ENCODE results near the gene ADRM1.

ADRM1 gene

GRCh38 chr20:62337558-62338293, 34.9 kb downstream of the ADRM1 start:
- no peak for DNase-seq (ENCODE audit: low read depth in 3 of 3)

GRCh38 chr20:62338294-62338620, 35.5 kb downstream of the ADRM1 start:
- no peak for DNase-seq (ENCODE audit: low read depth in 3 of 3)

- no peak for DNase-seq (ENCODE audit: low read depth in 3 of 3)
Measured at GRCh38 chr20:62339647-62340062, 36.9 kb downstream of the ADRM1 start.

DNA sequence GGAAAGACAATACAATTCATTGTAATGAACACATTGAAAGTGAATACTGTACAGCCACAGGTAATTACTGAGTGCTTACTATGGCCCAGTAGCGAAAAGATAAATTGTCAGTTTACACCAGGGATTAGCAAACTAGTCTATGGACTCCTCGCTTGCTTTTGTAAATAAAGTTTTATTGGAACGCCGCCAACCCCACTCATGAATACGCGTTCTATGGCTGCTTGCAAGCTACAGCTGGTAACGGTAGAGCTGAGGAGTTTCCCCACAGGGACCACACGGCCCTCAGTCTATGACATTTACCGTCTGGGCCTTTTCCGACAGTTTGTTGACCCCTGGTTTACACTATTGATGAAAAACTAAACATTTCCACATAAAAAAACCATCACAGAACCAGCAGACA, 40.1 kb downstream of the ADRM1 start:
- no peak for DNase-seq (ENCODE audit: low read depth in 3 of 3)

GRCh38 chr20:62344092-62344491, 41.3 kb downstream of the ADRM1 start:
- DNase-seq (ENCODE audit: low read depth in 3 of 3) = no peak

DNA sequence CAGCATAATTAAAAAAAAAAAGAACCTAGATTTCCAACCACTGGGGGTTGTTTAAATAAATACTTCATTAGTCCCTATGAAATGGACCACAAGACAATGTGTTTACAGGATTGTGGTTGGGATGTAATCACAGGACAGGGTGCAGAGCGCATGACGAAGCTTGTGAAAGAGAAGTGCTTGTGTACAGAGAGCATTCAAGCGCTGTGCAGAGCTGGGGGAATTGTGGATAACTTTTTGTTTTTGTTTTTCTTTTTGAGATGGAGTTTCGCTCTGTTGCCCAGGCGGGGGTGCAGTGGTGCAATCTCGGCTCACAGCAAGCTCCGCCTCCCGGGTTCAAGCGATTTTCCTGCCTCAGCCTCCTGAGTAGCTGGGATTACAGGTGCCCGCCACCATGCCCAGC, 42.0 kb downstream of the ADRM1 start:
- no peak for DNase-seq (ENCODE audit: low read depth in 3 of 3)

DNA sequence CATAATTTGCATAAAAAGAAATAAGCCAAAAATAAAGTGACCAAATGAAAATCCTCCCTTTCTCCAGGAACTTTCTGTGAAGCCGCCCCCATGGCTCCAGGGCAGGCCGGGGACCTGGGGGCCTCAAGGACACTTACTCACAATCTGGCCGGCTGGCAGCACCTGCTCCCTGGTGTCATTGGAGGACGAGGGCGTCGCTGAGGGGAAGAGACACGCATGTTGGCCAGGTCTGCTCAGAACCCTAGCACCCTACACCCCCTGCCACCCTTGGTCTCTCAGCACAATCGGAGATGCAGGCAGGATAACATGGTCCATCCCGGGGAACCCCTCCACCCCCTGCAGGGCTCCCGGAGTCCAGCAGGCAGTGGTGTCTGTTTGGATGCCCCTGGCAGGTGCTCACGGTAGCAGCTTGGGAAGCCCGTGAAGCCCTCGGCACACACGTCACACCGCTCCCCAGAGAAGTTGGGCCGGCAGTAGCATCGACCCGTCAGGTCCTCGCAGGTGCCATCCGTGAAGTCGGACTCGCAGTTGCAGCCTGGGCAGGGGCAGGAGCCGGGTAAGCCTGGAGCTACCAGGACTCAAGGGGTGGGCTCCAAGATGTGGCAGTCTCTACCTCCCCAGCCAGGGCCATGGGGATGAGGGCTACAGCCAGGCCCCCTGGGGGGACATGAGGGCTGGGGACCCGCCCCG, 43.0 kb downstream of the ADRM1 start:
- DNase-seq (ENCODE audit: low read depth in 3 of 3) = no peak

GRCh38 chr20:62346398-62347150, 43.8 kb downstream of the ADRM1 start:
- no peak for DNase-seq (ENCODE audit: low read depth in 3 of 3)

- DNase-seq (ENCODE audit: low read depth in 3 of 3) = no peak
Measured at GRCh38 chr20:62347151-62347404, 44.3 kb downstream of the ADRM1 start.

DNA sequence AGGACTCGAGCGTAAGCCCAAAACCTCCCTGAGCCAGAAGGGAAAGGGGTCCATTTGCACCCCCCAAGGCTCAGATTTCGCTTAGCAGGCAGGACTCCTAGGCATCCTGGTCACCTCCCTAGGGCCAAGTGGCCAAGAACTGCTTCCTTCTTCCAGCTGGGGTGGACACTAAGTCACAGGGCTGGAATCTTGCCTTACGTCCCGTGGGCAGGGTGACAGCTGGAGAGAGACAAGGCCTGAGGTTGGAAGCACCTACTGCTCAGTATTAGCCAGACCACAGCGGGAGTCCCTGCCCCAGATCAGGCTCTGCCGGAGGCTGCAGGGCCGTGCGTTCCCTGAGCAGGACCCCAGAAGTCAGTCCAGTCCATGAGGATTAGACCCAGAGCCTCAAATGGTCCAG, 44.6 kb downstream of the ADRM1 start:
- DNase-seq (ENCODE audit: low read depth in 3 of 3) = no peak

DNA sequence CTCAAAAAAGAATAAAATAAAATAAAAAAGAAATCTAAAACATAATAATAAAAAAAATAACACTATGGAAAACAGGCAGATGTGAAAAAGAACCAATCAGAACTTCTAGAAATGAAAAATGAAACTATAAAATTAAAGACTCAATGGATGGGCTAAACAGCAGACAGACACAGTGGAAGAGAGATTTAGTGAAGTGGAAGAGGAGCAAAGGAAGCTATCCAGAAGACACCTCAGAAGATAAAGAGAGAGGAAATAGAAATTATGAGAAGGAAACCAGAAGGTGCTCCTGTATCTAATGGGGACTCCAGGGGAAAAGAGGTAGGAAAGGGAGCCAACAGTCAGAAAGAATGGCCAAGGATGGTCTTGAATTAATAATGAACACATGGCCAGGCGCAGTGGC, 45.8 kb downstream of the ADRM1 start:
- no peak for DNase-seq (ENCODE audit: low read depth in 3 of 3)

GRCh38 chr20:62349556-62350097, 46.8 kb downstream of the ADRM1 start:
- DNase-seq (ENCODE audit: low read depth in 3 of 3) = no peak

- DNase-seq (ENCODE audit: low read depth in 3 of 3) = no peak
Measured at GRCh38 chr20:62350098-62350628, 47.4 kb downstream of the ADRM1 start.

GRCh38 chr20:62350629-62351422, 48.0 kb downstream of the ADRM1 start:
- no peak for DNase-seq (ENCODE audit: low read depth in 3 of 3)

GRCh38 chr20:62351469-62352401, 48.9 kb downstream of the ADRM1 start:
- no peak for DNase-seq (ENCODE audit: low read depth in 3 of 3)

- DNase-seq (ENCODE audit: low read depth in 3 of 3) = no peak
Measured at GRCh38 chr20:62352402-62353288, 49.8 kb downstream of the ADRM1 start.

- no peak for DNase-seq (ENCODE audit: low read depth in 3 of 3)
Measured at GRCh38 chr20:62353289-62354030, 50.7 kb downstream of the ADRM1 start.

DNA sequence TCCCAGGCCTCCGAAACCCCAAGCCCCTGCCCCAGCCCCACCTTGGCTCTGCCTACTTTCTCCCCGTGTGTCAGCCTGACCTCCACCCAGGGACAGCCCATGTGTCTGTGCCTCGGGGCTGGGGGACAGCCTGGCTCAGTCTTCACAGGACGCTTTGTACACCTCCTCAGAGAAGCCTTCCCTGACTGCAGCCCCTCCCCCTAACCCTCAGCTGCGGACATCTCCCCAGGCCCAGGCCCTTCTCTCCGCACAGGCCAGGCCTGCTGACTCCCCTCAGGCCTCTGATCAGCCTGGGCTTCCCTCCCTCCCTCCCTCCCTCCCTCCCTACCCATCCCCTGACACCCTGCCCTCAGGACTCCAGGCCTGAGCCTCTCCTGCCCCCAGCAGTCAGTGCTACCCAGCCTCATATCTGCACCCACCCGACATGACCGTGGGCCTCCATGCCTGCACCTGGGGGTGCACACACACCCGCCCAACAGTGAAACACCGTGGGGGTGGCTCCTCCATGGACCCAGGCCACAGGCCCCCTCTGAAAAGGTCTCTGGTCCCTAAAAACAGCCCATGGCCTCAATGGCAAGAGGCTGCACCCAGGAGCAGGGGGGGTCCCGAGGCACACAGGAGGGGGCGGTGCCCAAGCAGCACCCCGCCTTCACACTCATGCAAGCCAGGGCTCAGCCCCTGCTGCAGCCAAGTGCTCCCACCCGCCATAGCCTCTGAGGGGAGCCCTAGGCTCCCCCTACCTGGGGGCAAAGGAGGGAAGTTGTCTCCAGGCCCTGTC, 51.4 kb downstream of the ADRM1 start:
- no peak for DNase-seq (ENCODE audit: low read depth in 3 of 3)
